Measurements from ENCODE around the gene ZNF627.
"Not testable (repeated sequence)": the region's sequence is repeated elsewhere in the genome, so short reads cannot be mapped to it uniquely, and the experiment has no call there.

ZNF627 gene

DNA sequence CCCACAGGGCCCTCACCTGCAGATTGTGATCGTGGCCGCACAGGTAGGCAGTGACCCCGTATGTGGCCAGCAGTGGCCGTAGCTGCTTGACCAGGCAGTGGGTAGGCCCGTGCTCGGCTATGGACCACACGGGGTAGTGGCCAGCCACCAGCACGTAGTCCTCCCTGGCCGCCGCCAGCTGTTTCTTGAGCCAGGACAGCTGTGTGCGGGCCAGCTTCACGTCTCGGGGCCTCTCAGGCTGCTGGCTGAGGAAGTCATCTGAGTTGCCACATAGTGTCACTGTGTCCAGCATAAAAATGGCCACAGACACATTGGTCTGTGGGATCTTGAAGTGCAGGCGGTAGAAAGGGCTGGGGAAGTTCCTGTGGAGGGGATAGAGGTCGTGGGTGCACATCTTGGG, 21.1 kb upstream of the ZNF627 start:
- DNase-seq, result no peak

DNA sequence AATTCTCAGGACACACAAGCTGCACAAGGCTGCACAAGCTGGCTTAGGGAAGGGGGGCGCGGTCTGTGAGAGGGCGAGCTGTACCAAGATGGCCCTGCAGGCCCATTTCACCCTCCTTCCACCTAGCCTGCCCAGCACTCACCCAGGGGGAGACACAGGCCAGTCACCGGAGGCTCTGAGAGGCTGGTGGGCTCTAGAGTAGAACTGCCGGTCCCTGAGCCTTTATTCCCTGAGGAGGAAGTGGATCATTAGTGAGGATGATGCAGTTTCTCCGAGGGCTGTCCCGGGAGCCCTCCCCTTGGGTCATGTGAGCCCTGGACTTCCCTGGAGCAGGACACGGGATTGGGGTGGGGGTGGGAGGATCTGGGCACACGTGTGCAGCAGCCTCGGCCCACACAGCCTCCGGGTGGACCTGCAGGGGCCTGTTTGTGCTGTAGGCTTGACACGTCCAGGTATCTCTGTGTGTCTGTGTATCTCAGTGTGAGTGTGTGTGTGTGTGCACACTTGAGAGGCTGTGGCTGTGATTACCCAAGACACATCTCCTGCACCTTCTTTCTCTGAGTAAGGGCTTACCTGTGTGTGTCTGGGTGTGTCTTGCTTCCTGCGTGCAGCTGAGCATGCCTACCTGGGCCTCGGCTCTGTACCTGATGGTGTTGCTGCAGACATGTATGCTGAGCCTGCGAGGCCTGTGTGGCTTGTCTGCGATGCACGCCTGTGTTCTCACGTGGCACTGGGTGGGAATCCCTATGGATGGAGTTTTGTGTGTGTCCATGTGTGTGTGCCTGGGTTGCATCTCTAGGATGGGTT, 19.6 kb upstream of the ZNF627 start, which contains the start of gene ACP5:
Gene ACP5, minus strand, starts transcription at position 195 of the 807 bp plus-strand sequence. CDS start 328 bp downstream, outside the sequence.
- no peak for DNase-seq

DNA sequence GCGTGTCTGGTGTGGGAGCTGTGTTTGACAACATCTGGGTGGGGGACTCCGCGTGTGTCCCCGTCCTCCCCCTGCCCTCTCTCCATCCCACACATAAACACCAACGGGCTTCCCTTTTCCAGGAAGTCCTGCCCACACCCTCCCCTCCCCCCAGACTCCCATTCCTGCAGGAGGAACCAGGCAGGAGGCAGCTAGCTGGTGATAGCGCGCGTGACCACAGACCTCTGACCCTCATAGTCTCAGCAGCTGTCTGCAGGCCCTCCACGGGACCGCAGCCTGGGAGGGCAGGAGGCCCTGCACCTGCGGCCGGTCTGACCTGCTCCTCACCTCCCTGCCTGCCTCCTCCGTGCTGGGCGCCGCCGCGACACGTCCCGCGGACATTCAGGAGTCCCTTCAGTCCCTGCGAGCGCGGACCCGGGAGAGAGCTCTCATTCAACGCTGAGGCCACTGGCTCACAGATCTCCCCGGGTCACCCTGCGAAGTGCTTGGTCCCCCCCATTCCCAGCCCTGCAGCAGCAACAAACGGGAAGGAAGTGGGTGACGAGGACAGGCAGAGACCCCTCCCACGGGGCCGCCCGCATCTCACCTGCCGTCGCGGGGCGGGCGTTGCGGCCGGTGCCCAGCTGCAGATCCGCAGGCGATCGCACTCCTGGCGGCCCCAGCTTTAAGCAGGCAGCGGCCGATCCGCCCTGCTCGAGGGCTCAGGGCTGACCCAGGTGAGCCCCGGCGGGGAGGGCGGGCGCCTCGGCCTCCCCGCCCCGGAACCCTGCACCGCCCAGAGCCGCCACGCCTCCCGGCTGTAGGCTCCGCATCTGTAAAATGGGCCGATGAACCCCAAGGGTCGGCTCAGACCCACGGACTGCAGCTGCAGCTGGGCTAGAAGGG, 18.8 kb upstream of the ZNF627 start:
- no peak for DNase-seq

DNA sequence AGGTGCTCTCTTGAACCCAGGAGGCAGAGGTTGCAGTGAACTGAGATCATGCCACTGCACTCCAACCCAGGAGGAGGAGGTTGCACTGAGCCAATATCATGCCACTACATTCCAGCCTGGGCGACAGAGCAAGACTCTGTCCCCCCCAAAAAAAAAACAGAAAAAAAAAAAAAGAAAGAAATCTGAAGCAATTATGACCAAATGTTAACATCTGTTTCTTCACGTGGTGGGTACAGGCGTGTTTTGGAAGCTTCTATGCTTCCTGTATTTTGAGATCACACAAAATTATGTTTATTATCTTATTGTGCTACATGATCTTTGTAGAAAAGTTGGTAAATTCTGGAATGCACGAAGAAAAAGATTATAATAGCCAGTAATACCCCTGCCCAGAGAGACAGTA, 17.2 kb upstream of the ZNF627 start:
- DNase-seq, result no peak

DNA sequence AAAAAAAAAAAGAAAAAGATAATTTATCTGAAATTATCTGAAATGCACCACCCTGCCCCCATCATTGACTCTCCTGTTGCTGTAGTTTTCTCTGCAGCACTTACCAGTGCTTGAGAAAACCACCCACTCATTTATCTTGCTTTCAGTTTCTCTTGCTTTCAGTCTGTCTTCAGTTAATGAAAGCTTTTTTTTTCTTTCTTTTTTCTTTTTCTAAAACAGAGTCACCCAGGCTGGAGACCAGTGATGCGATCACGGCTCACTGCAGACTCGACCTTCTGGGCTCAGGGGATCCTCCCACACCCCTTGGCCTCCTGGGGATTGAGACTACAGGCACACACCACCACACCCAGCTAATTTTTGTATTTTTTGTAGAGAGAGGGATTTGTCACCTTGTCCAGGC, 15.5 kb upstream of the ZNF627 start:
- DNase-seq, result peak in 1 of 2 donors; percentile 59

DNA sequence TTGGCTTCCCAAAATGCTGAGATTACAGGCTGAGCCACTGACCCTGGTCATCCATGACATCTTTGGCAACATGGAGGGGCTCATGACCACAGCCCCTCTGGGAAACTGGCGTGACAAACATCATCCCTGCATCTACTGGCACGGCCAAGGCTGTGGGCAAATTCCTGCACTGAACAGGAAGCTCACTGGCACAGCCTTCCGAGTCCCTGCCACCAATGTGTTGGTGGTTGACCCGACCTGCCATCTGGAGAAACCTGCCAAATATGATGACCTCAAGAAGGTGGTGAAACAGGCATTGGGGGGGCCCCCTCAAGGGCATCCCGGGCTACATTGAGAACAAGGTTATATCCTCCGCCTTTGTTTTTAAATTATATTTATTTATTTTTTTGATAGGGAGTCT, 11.0 kb upstream of the ZNF627 start:
- no peak for DNase-seq

DNA sequence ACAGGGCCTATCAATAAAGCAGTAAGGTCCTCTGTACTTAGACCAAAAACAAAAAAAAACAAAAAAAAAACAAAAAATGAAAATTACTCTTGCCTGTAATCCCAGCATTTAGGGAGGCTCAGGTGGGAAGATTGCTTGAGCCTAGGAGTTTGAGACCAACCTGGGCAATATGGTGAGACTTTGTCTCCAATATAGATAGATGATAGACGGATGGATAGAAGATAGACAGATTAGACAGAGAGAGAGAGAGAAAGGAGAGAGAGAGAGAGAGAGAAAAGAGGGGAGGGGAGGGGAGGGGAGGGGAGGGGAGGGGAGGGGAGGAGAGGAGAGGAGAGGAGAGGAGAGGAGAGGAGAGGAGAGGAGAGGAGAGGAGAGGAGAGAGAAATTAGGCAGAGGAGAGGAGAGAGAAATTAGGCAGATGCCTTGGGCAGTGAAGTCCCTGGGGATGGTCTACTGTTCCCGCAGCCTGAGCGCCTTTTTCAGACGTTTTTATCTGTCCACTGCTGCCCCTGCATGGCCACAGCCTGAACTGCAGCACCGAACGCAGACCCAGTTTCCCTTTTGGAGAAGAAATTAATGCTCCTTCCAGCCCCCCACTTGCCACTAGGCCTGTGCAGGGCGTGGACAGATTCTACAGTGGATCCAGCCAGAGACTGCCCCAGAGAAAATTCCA, 9.8 kb upstream of the ZNF627 start:
- peak; percentile 51 to 83 for DNase-seq

DNA sequence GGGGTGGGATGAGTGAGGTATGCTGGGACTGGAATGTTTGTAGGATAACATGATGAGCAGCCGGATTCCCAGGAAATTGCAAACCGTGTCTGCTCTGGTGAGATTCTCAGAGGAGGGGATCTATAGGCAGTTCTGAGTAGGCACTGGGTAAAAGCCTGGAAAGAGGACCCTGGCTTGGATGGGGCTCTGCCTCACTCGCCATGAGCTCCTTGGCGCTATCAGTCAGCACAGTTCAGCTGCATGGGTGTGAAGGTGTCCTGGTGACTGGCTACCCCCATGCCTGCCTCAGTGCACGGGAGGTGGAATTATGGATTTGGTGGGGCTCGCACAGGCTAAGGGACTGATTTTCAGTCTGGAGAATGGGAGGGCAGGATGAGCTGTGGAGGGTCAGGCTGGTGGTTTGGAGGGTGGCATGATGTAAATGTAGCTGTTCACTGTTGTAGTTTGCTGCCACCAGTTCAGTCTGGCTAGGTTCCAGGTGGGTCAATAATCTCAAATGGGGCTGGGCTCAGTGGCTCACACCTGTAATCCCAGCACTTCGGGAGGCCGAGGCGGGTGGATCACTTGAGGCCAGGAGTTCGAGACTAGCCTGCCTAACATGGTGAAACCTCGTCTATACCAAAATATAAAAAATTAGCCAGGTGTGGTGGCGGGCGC, 9.2 kb upstream of the ZNF627 start:
- no peak for DNase-seq

DNA sequence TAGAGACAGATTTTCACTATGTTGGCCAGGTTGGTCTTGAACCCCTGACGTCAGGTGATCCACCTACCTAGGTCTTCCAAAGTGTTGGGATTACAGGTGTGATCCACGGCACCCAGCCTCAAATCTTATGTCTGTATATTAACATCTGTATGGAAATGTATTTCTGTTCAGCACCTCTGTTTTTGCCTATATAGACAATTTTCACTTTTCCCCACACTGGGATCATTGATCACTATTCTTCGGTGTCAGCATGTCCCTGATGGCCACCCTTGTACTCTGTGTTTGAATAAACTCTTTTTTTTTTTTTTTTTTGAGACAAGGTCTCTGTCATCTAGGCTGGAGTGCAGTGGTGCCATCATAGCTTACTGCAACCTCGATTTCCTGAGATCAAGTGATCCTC, 3.2 kb upstream of the ZNF627 start:
- DNase-seq, result no peak

DNA sequence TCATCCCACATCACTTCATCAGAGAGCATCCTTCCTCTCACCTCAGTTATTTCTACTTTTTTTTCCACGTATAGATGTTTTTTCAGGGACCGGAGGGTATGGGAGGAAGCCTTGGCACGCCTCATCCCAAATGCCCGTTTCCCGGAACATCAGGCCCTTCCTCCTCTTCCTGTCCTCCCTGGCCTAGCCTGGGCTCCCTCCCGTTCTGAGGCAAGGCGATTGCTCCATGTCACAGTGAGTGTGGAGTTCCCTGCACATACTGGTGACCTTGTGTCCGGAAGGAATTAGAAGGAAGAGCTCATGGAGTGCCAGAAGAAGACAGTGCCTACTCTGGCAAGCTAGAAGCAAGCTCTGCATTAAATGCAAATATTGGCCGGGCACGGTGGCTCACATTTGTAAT, 1.1 kb upstream of the ZNF627 start:
- no peak for DNase-seq

DNA sequence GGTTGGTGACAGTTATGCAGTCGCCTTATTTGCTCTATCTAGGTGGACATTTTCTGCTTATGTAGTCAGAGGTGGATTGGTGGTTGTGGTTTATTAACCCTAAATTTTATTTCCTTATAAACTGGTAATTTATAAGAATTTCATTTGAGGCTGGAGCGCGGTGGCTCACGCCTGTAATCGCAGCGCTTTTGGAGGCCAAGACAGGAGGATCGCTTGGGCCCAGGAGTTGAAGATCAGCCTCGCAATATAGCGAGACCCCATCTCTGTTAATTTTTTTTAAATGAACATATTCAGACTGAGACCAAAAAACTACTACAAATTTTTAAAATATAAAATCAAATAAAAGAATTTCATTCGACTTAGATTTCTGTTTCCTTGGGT, 810 bp downstream of the ZNF627 start:
- DNase-seq, result no peak

DNA sequence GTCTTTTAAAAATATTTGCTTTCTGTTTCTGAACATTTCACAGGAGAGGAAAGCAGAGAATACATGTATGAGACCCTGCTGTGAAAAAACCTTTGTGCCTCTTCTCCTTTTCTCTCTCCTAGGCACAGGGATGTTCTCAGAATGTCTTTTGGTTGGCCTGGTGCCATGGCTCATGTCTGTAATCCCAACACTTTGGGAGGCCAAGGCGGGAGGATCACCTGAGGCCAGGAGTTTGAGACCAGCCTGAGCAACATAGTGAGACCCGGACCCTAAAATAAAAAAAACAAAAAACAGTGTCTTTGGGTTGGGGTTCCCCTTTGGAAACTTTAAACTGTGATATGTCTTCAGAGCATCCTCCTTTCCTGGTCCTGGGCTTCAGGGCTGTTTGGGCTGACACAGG, 1.5 kb downstream of the ZNF627 start:
- DNase-seq, result no peak

DNA sequence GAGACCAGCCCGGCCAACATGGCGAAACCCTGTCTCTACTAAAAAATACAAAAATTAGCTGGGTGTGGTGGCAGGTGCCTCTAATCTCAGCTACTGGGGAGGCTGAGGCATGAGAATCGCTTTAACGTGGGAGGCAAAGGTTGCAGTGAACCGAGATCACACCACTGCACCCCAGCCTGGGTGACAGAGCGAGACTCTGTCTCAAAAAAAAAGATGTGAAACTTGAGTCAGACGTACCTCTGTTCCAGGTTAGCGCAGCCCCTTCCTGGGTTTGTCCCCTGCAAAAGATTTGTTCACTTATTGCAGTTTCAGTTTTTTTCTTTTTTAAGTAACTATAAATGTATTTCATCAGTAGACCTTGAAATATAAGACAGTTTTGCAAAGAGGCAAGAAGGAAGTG, 2.4 kb downstream of the ZNF627 start:
- not testable (repeated sequence) for DNase-seq

DNA sequence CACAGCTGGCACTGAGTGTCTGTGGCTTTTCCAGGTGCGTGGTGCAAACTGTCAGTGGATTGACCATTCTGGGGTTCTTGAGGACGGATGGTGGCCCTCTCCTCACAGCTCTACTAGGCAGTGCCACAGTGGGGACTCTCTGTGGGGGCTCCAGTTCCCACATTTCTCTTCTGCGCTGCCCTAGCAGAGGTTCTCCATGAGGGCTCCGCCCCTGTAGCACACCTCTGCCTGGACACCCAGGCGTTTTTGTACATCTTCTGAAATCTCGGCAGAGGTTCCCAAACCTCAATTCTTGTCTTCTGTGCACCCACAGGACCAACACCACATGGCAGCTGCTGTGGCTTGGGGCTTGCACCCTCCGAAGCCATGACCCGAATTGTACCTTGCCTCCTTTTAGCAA, 9.2 kb downstream of the ZNF627 start:
- no peak for DNase-seq

DNA sequence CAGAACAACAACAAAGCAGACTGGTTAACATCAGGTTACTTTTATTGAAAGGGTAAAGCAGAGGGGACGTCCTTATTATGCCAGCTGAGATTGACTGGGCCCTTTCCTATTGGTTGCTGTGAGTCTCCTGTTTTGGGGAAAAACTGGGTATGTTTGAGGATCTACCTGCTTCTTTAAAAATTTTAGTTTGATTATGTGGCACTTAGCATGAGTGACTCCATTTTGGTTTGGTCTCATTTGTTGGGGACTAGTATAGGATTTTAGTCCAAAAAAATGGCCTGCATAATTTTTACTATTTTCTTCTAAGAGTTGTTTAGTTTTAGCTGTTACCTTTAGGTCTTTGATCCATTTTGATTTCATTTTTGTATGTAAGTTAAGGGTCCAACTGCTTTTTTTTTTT, 14.4 kb downstream of the ZNF627 start:
- no peak for DNase-seq

DNA sequence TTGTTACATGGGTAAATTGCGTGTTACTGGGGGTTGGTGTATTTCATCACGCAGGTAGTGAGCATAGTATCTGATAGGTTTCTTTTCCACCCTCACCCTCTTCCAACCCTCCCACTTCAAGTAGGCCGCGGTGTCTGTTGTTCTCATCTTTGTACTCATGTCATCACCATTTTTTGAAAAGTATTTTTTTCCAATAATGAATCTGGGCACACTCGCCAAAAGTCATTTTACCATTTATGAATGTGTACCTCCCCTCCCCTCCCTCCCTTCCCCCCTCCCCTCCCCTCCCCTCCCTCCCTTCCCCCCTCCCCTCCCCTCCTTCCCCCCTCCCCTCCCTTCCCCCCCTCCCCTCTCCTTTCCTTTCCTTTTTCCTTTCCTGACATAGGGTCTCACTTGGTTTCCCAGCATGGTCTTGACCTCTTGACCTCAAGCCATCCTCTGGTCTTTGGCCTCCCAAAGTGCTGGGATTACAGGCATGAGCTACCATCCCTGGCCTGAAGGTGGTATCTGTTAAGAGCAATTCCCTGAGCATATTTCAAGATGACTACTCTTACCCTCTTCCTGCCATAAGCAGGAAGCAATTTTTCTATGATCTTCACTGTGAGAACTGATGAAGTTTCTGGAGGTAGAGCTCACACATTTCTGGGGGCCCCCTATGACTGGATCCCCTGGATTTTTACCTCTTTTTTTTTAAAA, 15.7 kb downstream of the ZNF627 start:
- no peak for DNase-seq

DNA sequence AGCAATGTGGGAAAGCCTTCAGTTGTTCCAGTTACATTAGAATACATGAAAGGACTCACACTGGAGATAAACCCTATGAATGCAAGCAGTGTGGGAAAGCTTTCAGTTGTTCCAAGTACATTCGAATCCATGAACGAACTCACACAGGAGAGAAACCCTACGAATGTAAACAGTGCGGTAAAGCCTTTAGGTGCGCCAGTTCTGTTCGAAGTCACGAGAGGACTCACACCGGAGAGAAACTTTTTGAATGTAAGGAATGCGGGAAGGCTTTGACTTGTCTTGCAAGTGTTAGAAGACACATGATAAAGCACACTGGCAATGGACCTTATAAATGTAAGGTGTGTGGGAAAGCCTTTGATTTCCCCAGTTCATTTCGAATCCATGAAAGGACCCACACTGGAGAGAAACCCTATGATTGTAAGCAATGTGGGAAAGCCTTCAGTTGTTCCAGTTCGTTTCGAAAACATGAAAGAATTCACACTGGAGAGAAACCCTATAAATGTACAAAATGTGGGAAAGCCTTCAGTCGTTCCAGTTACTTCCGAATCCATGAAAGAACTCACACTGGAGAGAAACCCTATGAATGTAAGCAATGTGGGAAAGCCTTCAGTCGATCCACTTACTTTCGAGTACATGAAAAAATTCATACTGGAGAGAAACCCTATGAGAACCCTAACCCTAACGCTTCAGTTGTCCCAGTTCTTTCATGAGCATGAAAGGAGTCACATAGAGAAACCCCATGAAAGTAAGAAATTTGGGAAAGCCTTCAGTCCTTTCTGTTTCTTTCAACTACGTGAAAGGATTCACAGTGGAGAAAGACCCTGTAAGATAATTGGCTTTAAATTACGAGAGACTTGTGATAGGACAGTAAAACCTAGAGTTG, 20.1 kb downstream of the ZNF627 start:
- no peak for DNase-seq

DNA sequence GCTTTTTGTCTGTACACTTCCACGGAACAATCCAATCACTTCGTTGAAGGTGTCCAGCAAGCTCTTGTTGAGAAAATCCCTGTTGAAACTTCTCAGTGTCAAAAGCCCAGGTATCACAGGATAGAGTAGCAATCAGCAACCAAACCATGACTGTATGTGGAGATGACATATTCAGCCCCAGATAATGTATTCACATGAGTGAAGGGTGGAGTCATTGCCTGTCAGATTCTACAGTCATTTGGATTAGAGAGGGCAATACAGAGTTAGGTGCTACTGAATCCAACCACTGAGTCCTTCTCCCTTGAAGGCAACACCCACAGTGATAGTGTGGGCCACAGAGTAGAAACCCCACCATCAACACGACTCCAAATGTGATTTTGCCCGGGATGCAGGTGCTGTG, 23.3 kb downstream of the ZNF627 start:
- DNase-seq, result no peak

DNA sequence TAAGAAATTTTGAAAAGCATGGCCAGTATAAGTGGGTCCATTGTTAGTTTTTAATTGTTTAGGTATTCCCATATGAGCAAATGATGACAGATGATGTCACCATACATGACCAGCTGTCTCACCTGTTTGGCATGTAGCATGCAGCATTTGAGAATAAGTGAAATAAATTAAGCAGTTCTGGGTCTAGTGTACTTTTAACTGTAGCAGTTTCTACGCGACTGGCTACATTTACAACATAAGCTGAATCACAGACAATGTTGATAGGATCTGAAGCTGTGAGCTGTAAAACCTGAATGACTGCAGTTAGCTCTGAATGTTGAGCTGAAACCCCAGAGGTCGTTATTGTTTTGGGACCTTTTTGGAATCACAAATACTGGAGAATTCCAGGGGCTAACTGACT, 25.1 kb downstream of the ZNF627 start:
- DNase-seq, result not testable (repeated sequence)

DNA sequence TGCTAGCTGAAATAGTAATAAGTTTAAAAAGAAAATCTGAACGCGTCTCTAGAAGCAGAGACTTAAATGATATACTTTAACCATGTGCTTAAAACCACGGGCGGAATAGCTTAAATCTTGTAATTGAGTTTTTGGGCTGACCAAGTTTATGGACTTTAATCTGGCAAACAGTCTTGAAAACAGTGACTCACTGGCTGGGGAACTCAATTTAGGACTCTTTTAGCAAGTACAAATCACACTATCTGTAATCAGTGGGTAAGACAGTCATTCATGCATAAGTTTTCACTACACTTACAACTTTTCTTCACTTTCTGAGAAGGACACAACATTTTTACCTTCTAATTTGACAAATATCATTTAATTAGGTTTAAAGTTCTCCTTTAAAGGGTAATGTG, 26.8 kb downstream of the ZNF627 start:
- no peak for DNase-seq

DNA sequence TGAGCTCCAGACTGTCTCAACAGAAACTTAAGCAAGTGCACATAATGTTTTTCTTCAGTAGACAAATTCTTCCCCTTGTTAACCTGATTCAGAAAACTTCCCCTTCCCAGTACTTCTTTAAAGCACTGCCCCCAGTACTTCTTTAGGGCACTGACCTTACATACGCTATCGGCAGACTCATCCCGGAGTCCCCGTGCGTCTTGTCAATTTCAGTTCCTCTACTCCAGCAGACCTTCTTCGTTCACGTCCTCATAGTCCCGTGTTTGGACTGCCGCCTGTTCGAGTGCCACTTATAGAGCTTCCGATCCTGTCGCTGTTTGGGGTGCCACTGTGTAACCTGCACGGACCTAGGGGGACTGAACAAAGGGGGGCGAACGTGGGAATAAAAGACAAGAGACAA, 29.0 kb downstream of the ZNF627 start:
- DNase-seq, result no peak

Data from bone marrow (tissue), 2 donors.